HEK293T (cell line): ENCODE data around the gene DOCK1.

Experiments
- ARNT ChIP-seq: fragments of 450-650 bp; IDR thresholded peaks from 2 replicates; pipeline ENCODE4 v1.6.1; 2017; ENCODE audit warnings: mild to moderate bottlenecking
- BHLHE40 ChIP-seq: fragments of 450-650 bp; IDR thresholded peaks from 2 replicates; pipeline ENCODE4 v1.6.1; 2016; ENCODE audit warnings: mild to moderate bottlenecking, moderate library complexity, borderline replicate concordance
- CTBP1 ChIP-seq: fragments of 450-650 bp; IDR thresholded peaks from 2 replicates; pipeline ENCODE4 v1.6.1; 2016; ENCODE audit warnings: borderline replicate concordance
- ELF4 ChIP-seq: fragments of 450-650 bp; IDR thresholded peaks from 2 replicates; pipeline ENCODE4 v1.6.1; 2017; ENCODE audit warnings: antibody characterized with exemption
- FOXK2 ChIP-seq: fragments of 450-650 bp; IDR thresholded peaks from 2 replicates; pipeline ENCODE4 v1.6.1; 2016; ENCODE audit warnings: mild to moderate bottlenecking
- FOXM1 ChIP-seq: fragments of 450-650 bp; IDR thresholded peaks from 2 replicates; pipeline ENCODE4 v1.6.1; 2017; ENCODE audit warnings: mild to moderate bottlenecking, borderline replicate concordance
- HDGF ChIP-seq: fragments of 450-650 bp; IDR thresholded peaks from 2 replicates; pipeline ENCODE4 v1.6.1; 2017; ENCODE audit warnings: antibody characterized with exemption, borderline replicate concordance
- L3MBTL2 ChIP-seq: fragments of 450-650 bp; conservative IDR thresholded peaks from 2 replicates; pipeline ENCODE4 v1.6.1; 2016; ENCODE audit warnings: mild to moderate bottlenecking
- NFRKB ChIP-seq: fragments of 450-650 bp; IDR thresholded peaks from 2 replicates; pipeline ENCODE4 v1.6.1; 2016; ENCODE audit warnings: mild to moderate bottlenecking, moderate library complexity
- PKNOX1 ChIP-seq: fragments of 450-650 bp; IDR thresholded peaks from 2 replicates; pipeline ENCODE4 v1.6.1; 2016
- SP1 ChIP-seq: fragments of 450-650 bp; IDR thresholded peaks from 2 replicates; pipeline ENCODE4 v1.6.1; 2017
- SUZ12 ChIP-seq: fragments of 450-650 bp; IDR thresholded peaks from 2 replicates; pipeline ENCODE4 v1.6.1; 2016; ENCODE audit warnings: mild to moderate bottlenecking
- TARDBP ChIP-seq: fragments of 450-650 bp; IDR thresholded peaks from 2 replicates; pipeline ENCODE4 v1.6.1; 2016
- ZNF384 ChIP-seq: fragments of 450-650 bp; IDR thresholded peaks from 2 replicates; pipeline ENCODE4 v1.6.1; 2016

DNA sequence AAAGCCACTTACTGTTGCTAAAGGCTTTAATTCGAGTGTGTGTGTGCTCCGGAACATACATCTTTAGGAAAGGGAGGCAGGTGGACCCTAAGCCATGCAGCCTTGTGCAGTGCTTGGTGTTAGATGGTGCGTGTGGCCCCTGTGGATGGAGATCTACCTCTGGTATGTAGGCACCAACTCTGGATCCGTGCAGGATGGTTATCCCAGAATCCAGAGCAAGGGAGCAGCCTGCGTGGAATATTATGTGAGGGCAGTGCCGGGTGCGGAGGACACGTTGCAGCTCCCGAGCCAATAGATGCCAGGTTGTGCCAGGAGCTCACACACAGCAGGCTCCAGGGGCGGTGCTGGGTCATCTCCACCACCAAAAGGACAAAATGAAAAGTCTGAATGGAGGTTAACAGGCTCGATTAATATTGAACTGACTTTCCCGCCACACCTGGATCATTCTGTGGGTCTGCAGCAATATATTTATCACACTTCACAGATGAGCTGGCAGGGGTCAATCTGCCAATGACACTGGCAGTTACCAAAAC is 500.9 kb downstream of the DOCK1 start:
- TF ChIP-seq FOXM1 (no peak), ELF4 (no peak), HDGF (no peak), PKNOX1 (no peak), FOXK2 (no peak), BHLHE40 (no peak), L3MBTL2 (no peak), ZNF384 (no peak), CTBP1 (no peak), TARDBP (no peak), SUZ12 (no peak), ARNT (no peak), SP1 (no peak), NFRKB (no peak)
